HG03280 (cell line): Measurements from ENCODE around the gene CSPG4.
"Not testable (repeated sequence)": the region's sequence is repeated elsewhere in the genome, so short reads cannot be mapped to it uniquely, and the experiment has no call there.

Experiments used
- ATAC-seq: cut with Tn5 transposase; IDR thresholded peaks from one replicate; pipeline ENCODE4 v1.9.1; 2021; ENCODE audit warnings: mild to moderate bottlenecking, moderate library complexity; ENCODE audit not compliant: unreplicated experiment

CSPG4 gene

GRCh38 chr15:75738647-75739325 lies 26.1 kb upstream of the CSPG4 start:
- ATAC-seq = peak; percentile 96

GRCh38 chr15:75738014-75738646 lies 25.5 kb upstream of the CSPG4 start:
- peak; percentile 31 for ATAC-seq

GRCh38 chr15:75737116-75738013 lies 24.7 kb upstream of the CSPG4 start:
- not testable (repeated sequence) for ATAC-seq

GRCh38 chr15:75736256-75736655 lies 23.6 kb upstream of the CSPG4 start:
- no peak for ATAC-seq

GRCh38 chr15:75734861-75735760 lies 22.5 kb upstream of the CSPG4 start:
- not testable (repeated sequence) for ATAC-seq

GRCh38 chr15:75733761-75734651 lies 21.4 kb upstream of the CSPG4 start:
- ATAC-seq = no peak

- ATAC-seq = peak; percentile 54
Measured at GRCh38 chr15:75732809-75733451, 20.3 kb upstream of the CSPG4 start.

- ATAC-seq = no peak
Measured at GRCh38 chr15:75732177-75732808, 19.6 kb upstream of the CSPG4 start.

GRCh38 chr15:75731248-75732151 lies 18.9 kb upstream of the CSPG4 start:
- ATAC-seq = no peak

- ATAC-seq = not testable (repeated sequence)
Measured at GRCh38 chr15:75730376-75731247, 18.0 kb upstream of the CSPG4 start.

GRCh38 chr15:75729326-75730069 lies 16.9 kb upstream of the CSPG4 start:
- no peak for ATAC-seq

- no peak for ATAC-seq
Measured at GRCh38 chr15:75727851-75728715, 15.4 kb upstream of the CSPG4 start.

GRCh38 chr15:75727031-75727531 lies 14.4 kb upstream of the CSPG4 start:
- ATAC-seq = no peak

- no peak for ATAC-seq
Measured at GRCh38 chr15:75725719-75726607, 13.3 kb upstream of the CSPG4 start.
